Measurements from ENCODE around the gene CNTNAP2.

GRCh38 chr7:148129023-148129422, 2012.4 kb downstream of the CNTNAP2 start:
- TF ChIP-seq, protein P1, sequence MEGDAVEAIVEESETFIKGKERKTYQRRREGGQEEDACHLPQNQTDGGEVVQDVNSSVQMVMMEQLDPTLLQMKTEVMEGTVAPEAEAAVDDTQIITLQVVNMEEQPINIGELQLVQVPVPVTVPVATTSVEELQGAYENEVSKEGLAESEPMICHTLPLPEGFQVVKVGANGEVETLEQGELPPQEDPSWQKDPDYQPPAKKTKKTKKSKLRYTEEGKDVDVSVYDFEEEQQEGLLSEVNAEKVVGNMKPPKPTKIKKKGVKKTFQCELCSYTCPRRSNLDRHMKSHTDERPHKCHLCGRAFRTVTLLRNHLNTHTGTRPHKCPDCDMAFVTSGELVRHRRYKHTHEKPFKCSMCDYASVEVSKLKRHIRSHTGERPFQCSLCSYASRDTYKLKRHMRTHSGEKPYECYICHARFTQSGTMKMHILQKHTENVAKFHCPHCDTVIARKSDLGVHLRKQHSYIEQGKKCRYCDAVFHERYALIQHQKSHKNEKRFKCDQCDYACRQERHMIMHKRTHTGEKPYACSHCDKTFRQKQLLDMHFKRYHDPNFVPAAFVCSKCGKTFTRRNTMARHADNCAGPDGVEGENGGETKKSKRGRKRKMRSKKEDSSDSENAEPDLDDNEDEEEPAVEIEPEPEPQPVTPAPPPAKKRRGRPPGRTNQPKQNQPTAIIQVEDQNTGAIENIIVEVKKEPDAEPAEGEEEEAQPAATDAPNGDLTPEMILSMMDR (IDR thresholded peaks at IDR 0.05), result no peak
- TF ChIP-seq POLR2AphosphoS5 (IDR thresholded peaks at IDR 0.05; ENCODE audit: low read depth, low read length) (no peak), SIN3A (IDR thresholded peaks at IDR 0.05; ENCODE audit: borderline replicate concordance, insufficient read depth, low read depth, low read length) (no peak), TCF7L2 (IDR thresholded peaks at IDR 0.05; ENCODE audit: low read depth, low read length) (no peak)
